Liver (tissue), 3 donors: ENCODE data around the gene WDR86.

Experiments
- FOXA1 ChIP-seq: IDR thresholded peaks from 2 replicates; pipeline ENCODE4 v1.6.1; 2016; ENCODE audit warnings: antibody characterized with exemption
- GABPA ChIP-seq, 2 donors: IDR thresholded peaks in 1 of 2; conservative IDR thresholded peaks in 1 of 2; 2 replicates each; pipeline ENCODE4 v1.6.1; 2016; ENCODE audit warnings: antibody characterized with exemption in 2 of 2, mild to moderate bottlenecking in 1 of 2, moderate library complexity in 1 of 2
- HNF4A ChIP-seq, 2 donors: conservative IDR thresholded peaks; 2 replicates each; pipeline ENCODE4 v1.6.1; 2016; ENCODE audit warnings: antibody characterized with exemption in 2 of 2, mild to moderate bottlenecking in 2 of 2
- HNF4G ChIP-seq: IDR thresholded peaks from 2 replicates; pipeline ENCODE4 v1.6.1; 2016; ENCODE audit warnings: antibody characterized with exemption
- JUND ChIP-seq, 2 donors: IDR thresholded peaks; 2 replicates each; pipeline ENCODE4 v1.6.1; 2016; ENCODE audit warnings: antibody characterized with exemption in 2 of 2
- NR2F2 ChIP-seq: IDR thresholded peaks from 2 replicates; pipeline ENCODE4 v1.6.1; 2016; ENCODE audit warnings: antibody characterized with exemption
- RAD21 ChIP-seq, 2 donors: IDR thresholded peaks; 2 replicates each; pipeline ENCODE4 v1.6.1; 2016; ENCODE audit warnings: antibody characterized with exemption in 2 of 2, mild to moderate bottlenecking in 2 of 2
- RXRA ChIP-seq, 2 donors: IDR thresholded peaks; 2 replicates each; pipeline ENCODE4 v1.6.1; 2017 to 2018; ENCODE audit warnings: antibody characterized with exemption in 2 of 2, mild to moderate bottlenecking in 1 of 2
- SP1 ChIP-seq: IDR thresholded peaks from 2 replicates; pipeline ENCODE4 v1.6.1; 2018; ENCODE audit warnings: antibody characterized with exemption, mild to moderate bottlenecking
- TAF1 ChIP-seq: conservative IDR thresholded peaks from 2 replicates; pipeline ENCODE4 v1.6.1; 2016; ENCODE audit warnings: antibody characterized with exemption, mild to moderate bottlenecking
- TF ChIP-seq, protein P1 (sequence below): fragments of 150-350 bp; IDR thresholded peaks from 2 replicates; pipeline ENCODE4 v1.5.1; 2017; ENCODE audit warnings: improper control_type of control experiment, low read depth, low read length; ENCODE audit not compliant: missing input control
- TF ChIP-seq, protein P2 (sequence below): IDR thresholded peaks from 2 replicates; pipeline ENCODE4 v1.6.1; 2016; ENCODE audit warnings: antibody characterized with exemption, mild to moderate bottlenecking
- TF ChIP-seq, protein P3 (sequence below): IDR thresholded peaks from 2 replicates; pipeline ENCODE4 v1.6.1; 2016; ENCODE audit warnings: antibody characterized with exemption
- TF ChIP-seq, protein P4 (sequence below): IDR thresholded peaks from 2 replicates; pipeline ENCODE4 v1.6.1; 2016; ENCODE audit warnings: antibody characterized with exemption
- donor health status: healthy.
- donor health status: healthy.

DNA sequence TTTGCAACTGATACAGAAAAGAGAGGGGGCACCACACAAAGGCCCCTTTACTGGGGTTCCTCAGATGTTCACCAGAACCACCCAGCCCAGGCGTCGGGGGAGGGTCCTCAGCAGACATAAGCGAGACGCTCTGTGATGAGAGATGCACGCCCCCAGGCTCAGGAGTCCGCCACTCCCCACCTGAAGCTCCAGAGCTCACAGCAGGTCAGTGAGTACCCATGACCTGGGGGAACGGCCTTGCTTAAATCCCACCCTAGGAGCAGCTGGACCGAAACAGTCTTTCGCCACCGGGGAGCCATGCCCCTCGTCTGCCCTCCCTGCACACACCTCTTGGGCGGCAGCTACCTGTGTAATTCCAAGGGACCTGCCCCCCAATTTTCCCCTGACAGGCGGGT, 27.3 kb upstream of the WDR86 start:
- TF ChIP-seq SP1 (no peak), TAF1 (no peak), HNF4G (no peak), GABPA (IDR thresholded peaks at IDR 0.05 in 1 of 2, conservative IDR thresholded peaks at IDR 0.05 in 1 of 2) (no peak), RXRA (IDR thresholded peaks at IDR 0.05) (no peak), RAD21 (IDR thresholded peaks at IDR 0.05) (no peak), FOXA1 (no peak), HNF4A (conservative IDR thresholded peaks at IDR 0.05) (no peak), NR2F2 (no peak), JUND (IDR thresholded peaks at IDR 0.05) (no peak)
- TF ChIP-seq, protein P1, sequence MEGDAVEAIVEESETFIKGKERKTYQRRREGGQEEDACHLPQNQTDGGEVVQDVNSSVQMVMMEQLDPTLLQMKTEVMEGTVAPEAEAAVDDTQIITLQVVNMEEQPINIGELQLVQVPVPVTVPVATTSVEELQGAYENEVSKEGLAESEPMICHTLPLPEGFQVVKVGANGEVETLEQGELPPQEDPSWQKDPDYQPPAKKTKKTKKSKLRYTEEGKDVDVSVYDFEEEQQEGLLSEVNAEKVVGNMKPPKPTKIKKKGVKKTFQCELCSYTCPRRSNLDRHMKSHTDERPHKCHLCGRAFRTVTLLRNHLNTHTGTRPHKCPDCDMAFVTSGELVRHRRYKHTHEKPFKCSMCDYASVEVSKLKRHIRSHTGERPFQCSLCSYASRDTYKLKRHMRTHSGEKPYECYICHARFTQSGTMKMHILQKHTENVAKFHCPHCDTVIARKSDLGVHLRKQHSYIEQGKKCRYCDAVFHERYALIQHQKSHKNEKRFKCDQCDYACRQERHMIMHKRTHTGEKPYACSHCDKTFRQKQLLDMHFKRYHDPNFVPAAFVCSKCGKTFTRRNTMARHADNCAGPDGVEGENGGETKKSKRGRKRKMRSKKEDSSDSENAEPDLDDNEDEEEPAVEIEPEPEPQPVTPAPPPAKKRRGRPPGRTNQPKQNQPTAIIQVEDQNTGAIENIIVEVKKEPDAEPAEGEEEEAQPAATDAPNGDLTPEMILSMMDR = no peak
- TF ChIP-seq, protein P2, sequence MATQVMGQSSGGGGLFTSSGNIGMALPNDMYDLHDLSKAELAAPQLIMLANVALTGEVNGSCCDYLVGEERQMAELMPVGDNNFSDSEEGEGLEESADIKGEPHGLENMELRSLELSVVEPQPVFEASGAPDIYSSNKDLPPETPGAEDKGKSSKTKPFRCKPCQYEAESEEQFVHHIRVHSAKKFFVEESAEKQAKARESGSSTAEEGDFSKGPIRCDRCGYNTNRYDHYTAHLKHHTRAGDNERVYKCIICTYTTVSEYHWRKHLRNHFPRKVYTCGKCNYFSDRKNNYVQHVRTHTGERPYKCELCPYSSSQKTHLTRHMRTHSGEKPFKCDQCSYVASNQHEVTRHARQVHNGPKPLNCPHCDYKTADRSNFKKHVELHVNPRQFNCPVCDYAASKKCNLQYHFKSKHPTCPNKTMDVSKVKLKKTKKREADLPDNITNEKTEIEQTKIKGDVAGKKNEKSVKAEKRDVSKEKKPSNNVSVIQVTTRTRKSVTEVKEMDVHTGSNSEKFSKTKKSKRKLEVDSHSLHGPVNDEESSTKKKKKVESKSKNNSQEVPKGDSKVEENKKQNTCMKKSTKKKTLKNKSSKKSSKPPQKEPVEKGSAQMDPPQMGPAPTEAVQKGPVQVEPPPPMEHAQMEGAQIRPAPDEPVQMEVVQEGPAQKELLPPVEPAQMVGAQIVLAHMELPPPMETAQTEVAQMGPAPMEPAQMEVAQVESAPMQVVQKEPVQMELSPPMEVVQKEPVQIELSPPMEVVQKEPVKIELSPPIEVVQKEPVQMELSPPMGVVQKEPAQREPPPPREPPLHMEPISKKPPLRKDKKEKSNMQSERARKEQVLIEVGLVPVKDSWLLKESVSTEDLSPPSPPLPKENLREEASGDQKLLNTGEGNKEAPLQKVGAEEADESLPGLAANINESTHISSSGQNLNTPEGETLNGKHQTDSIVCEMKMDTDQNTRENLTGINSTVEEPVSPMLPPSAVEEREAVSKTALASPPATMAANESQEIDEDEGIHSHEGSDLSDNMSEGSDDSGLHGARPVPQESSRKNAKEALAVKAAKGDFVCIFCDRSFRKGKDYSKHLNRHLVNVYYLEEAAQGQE = no peak
- TF ChIP-seq, protein P3, sequence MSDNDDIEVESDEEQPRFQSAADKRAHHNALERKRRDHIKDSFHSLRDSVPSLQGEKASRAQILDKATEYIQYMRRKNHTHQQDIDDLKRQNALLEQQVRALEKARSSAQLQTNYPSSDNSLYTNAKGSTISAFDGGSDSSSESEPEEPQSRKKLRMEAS = no peak
- TF ChIP-seq, protein P4, sequence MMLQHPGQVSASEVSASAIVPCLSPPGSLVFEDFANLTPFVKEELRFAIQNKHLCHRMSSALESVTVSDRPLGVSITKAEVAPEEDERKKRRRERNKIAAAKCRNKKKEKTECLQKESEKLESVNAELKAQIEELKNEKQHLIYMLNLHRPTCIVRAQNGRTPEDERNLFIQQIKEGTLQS = no peak
